ENCODE results near the gene MAFG. TPM values are rescaled to one million over a fixed set of nuclear protein-coding genes. Genes with fewer than 3 reads are reported as not detected.

MAFG gene
- total RNA-seq, 1 donor from 2014 or later = 8.1 TPM

DNA sequence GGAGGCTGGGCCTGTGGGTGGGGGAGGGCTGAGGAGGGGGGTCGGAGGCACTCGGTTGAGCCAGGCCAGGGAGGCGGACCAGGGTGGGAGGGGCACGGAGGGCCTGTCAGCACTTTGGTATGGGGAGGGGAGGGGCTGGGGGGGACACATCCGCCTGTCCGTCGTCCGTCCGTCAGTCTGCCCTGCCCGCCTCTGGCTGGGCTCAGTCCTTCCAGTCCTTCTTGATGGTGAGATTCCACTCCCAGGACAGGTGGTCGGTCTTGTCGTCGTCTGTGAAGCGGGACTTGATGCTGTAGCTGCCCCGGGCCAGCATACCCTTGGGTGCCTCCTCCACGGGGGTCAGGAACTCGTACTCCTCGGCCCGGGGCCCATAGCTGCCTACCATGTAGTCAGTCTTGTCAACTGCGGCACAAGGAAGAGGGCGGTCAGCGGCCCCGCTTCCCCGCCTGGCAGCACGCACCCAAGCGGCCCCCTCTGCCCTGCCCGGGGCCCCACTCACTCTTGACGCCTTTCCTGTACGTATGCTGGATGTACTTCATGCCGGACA lies 58.8 kb downstream of the MAFG start:
- Histone ChIP-seq H3K79me2 (ENCODE audit: low read depth) (peaks cover 35% of the 10 kb centered on the region), H3K9ac (no peak overlapping the region), H2AFZ (replicated peaks) (no peak overlapping the region), H3K36me3 (no peaks in the 10 kb centered on the region), H3K27ac (peak overlapping the region; percentile 85), H3K27me3 (no peaks in the 10 kb centered on the region), H3K9me3 (ENCODE audit: low read depth) (no peaks in the 10 kb centered on the region), H3K4me1 (peaks cover 14% of the 10 kb centered on the region), H4K20me1 (ENCODE audit: low read depth) (peaks cover 46% of the 10 kb centered on the region), H3K4me2 (peak overlapping the region; percentile 99), H3K4me3 (no peak overlapping the region), H3F3A (ENCODE audit: low read depth) (peaks cover 57% of the 10 kb centered on the region)
- H3K4me1 Mint-ChIP-seq = peaks cover 16% of the 10 kb centered on the region
- peaks cover 3% of the 10 kb centered on the region for H3K36me3 Mint-ChIP-seq
- H3K9me3 Mint-ChIP-seq = no peaks in the 10 kb centered on the region
- DNase-seq (ENCODE audit: low spot score) = peak; percentile 35
- no peak overlapping the region for H3K27ac Mint-ChIP-seq
- peak overlapping the region; percentile 60 for H3K4me3 Mint-ChIP-seq
- TF ChIP-seq EZH2 (IDR thresholded peaks at IDR 0.05) (no peak), EZH2phosphoT487 (IDR thresholded peaks at IDR 0.05) (no peak)
- TF ChIP-seq, protein P1, sequence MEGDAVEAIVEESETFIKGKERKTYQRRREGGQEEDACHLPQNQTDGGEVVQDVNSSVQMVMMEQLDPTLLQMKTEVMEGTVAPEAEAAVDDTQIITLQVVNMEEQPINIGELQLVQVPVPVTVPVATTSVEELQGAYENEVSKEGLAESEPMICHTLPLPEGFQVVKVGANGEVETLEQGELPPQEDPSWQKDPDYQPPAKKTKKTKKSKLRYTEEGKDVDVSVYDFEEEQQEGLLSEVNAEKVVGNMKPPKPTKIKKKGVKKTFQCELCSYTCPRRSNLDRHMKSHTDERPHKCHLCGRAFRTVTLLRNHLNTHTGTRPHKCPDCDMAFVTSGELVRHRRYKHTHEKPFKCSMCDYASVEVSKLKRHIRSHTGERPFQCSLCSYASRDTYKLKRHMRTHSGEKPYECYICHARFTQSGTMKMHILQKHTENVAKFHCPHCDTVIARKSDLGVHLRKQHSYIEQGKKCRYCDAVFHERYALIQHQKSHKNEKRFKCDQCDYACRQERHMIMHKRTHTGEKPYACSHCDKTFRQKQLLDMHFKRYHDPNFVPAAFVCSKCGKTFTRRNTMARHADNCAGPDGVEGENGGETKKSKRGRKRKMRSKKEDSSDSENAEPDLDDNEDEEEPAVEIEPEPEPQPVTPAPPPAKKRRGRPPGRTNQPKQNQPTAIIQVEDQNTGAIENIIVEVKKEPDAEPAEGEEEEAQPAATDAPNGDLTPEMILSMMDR (IDR thresholded peaks at IDR 0.05) = no peak
- H3K27me3 Mint-ChIP-seq (ENCODE audit: insufficient read depth, low read depth) = peaks cover 6% of the 10 kb centered on the region

Other genes starting within 250 kb of the MAFG start
- 31.2 and 40.3 TPM in 2 replicates for gene ARL16, start 243.9 kb downstream of the MAFG start, total RNA-seq (ENCODE audit: low replicate concordance)
- 46.2 and 79.3 TPM in 2 replicates for gene HGS, start 243.7 kb downstream of the MAFG start, total RNA-seq (ENCODE audit: low replicate concordance)
- 13.2 and 30.9 TPM in 2 replicates for gene MRPL12, start 224.4 kb downstream of the MAFG start, total RNA-seq (ENCODE audit: low replicate concordance)
- 9.1 and 29.3 TPM in 2 replicates for gene SLC25A10, start 215.5 kb downstream of the MAFG start, total RNA-seq (ENCODE audit: low replicate concordance)
- not detected in 2 replicates for gene GCGR, start 123.6 kb downstream of the MAFG start, total RNA-seq (ENCODE audit: low replicate concordance)
- 45.6 and 110 TPM in 2 replicates for gene MCRIP1, start 94.4 kb downstream of the MAFG start, total RNA-seq (ENCODE audit: low replicate concordance)
- 0.12 TPM in 1 of 2 replicates, not detected in the other for gene PPP1R27, start 92.7 kb downstream of the MAFG start, total RNA-seq (ENCODE audit: low replicate concordance)
- 203 and 344 TPM in 2 replicates for gene P4HB, start 67.2 kb downstream of the MAFG start, total RNA-seq (ENCODE audit: low replicate concordance)
- gene ARHGDIA, start 56.4 kb downstream of the MAFG start, total RNA-seq (ENCODE audit: low replicate concordance) = 25.1 and 47.9 TPM in 2 replicates
- 140 and 156 TPM in 2 replicates for gene ALYREF, start 36.1 kb downstream of the MAFG start, total RNA-seq (ENCODE audit: low replicate concordance)
- 100 and 220 TPM in 2 replicates for gene ANAPC11, start 36.0 kb downstream of the MAFG start, total RNA-seq (ENCODE audit: low replicate concordance)
- gene NPB, start 25.5 kb downstream of the MAFG start, total RNA-seq (ENCODE audit: low replicate concordance) = 2.8 TPM in 1 of 2 replicates, not detected in the other
- 6.8 and 17.0 TPM in 2 replicates for gene PCYT2, start 16.3 kb downstream of the MAFG start, total RNA-seq (ENCODE audit: low replicate concordance)
- 5.1 and 15.2 TPM in 2 replicates for gene SIRT7, start 9.6 kb downstream of the MAFG start, total RNA-seq (ENCODE audit: low replicate concordance)
- gene PYCR1, start 9.6 kb upstream of the MAFG start, total RNA-seq (ENCODE audit: low replicate concordance) = 32.6 and 72.2 TPM in 2 replicates
- 0.11 TPM in 1 of 2 replicates, not detected in the other for gene MYADML2, start 19.5 kb upstream of the MAFG start, total RNA-seq (ENCODE audit: low replicate concordance)
- 0.25 TPM in 1 of 2 replicates, not detected in the other for gene NOTUM, start 33.5 kb upstream of the MAFG start, total RNA-seq (ENCODE audit: low replicate concordance)
- gene ASPSCR1, start 49.9 kb upstream of the MAFG start, total RNA-seq (ENCODE audit: low replicate concordance) = 13.1 and 40.9 TPM in 2 replicates
- gene CENPX, start 95.1 kb upstream of the MAFG start, total RNA-seq (ENCODE audit: low replicate concordance) = 53.0 and 85.0 TPM in 2 replicates
- 15.4 and 46.7 TPM in 2 replicates for gene LRRC45, start 95.6 kb upstream of the MAFG start, total RNA-seq (ENCODE audit: low replicate concordance)
- gene RAC3, start 103.9 kb upstream of the MAFG start, total RNA-seq (ENCODE audit: low replicate concordance) = 31.6 and 81.2 TPM in 2 replicates
- gene DCXR, start 110.0 kb upstream of the MAFG start, total RNA-seq (ENCODE audit: low replicate concordance) = 36.5 and 64.9 TPM in 2 replicates
- 13.6 and 41.0 TPM in 2 replicates for gene RFNG, start 124.1 kb upstream of the MAFG start, total RNA-seq (ENCODE audit: low replicate concordance)
- gene GPS1, start 124.2 kb upstream of the MAFG start, total RNA-seq (ENCODE audit: low replicate concordance) = 86.6 and 174 TPM in 2 replicates
- gene DUS1L, start 138.1 kb upstream of the MAFG start, total RNA-seq (ENCODE audit: low replicate concordance) = 54.5 and 76.6 TPM in 2 replicates
- 77.9 and 266 TPM in 2 replicates for gene FASN, start 170.5 kb upstream of the MAFG start, total RNA-seq (ENCODE audit: low replicate concordance)